Stimulated activated CD8-positive, alpha-beta memory T cell treated with anti-CD3 and anti-CD28 coated beads, Interleukin-15, amount 100 ng/mL, for 48 hours (primary cell): ENCODE measurements around the gene STK10.

Source experiments
- DNase-seq, 2 donors: peaks; one replicate each; pipeline ENCODE4 v3.0.0-alpha.2; 2020; ENCODE audit warnings: low read depth in 2 of 2

The STK10 gene

GRCh38 chr5:172144291-172144815 is 43.7 kb downstream of the STK10 start:
- DNase-seq, result no peak

GRCh38 chr5:172143875-172144274 is 44.1 kb downstream of the STK10 start:
- DNase-seq, result no peak

- no peak for DNase-seq
These were observed 45.3 kb downstream of the STK10 start for GRCh38 chr5:172142709-172143215.

GRCh38 chr5:172141949-172142319 is 46.1 kb downstream of the STK10 start:
- DNase-seq, result no peak

GRCh38 chr5:172140866-172141265 is 47.2 kb downstream of the STK10 start:
- DNase-seq, result no peak

- no peak for DNase-seq
These were observed 47.9 kb downstream of the STK10 start for GRCh38 chr5:172140120-172140519.

- no peak for DNase-seq
These were observed 51.0 kb downstream of the STK10 start for GRCh38 chr5:172137046-172137445.

GRCh38 chr5:172133359-172134029 is 54.5 kb downstream of the STK10 start:
- peak; percentile 47 to 58 for DNase-seq

GRCh38 chr5:172131690-172132089 is 56.3 kb downstream of the STK10 start:
- no peak for DNase-seq

- DNase-seq, result no peak
These were observed 58.6 kb downstream of the STK10 start for GRCh38 chr5:172129256-172129910.

GRCh38 chr5:172127581-172127980 is 60.4 kb downstream of the STK10 start:
- DNase-seq, result no peak

- DNase-seq, result no peak
These were observed 64.7 kb downstream of the STK10 start for GRCh38 chr5:172123269-172123692.

GRCh38 chr5:172119921-172120688 is 67.9 kb downstream of the STK10 start:
- no peak for DNase-seq

- DNase-seq, result no peak
These were observed 69.1 kb downstream of the STK10 start for GRCh38 chr5:172118891-172119290.

- DNase-seq, result no peak
These were observed 69.9 kb downstream of the STK10 start for GRCh38 chr5:172117977-172118701.

GRCh38 chr5:172115541-172115982 is 72.5 kb downstream of the STK10 start:
- DNase-seq, result no peak

GRCh38 chr5:172114875-172115422 is 73.1 kb downstream of the STK10 start:
- DNase-seq, result peak; percentile 88 to 90

- DNase-seq, result peak; percentile 75 to 77
These were observed 75.0 kb downstream of the STK10 start for GRCh38 chr5:172113036-172113435.

- DNase-seq, result no peak
These were observed 76.2 kb downstream of the STK10 start for GRCh38 chr5:172111852-172112225.

GRCh38 chr5:172110921-172111851 is 76.8 kb downstream of the STK10 start:
- DNase-seq, result peak; percentile 85
